Stimulated activated CD8-positive, alpha-beta memory T cell treated with anti-CD3 and anti-CD28 coated beads, Interleukin-12 subunit alpha, Interleukin-12 subunit beta, amount 100 ng/mL, for 1 hour (primary cell): ENCODE measurements around the gene HSF2.
"Not testable (repeated sequence)": the region's sequence is repeated elsewhere in the genome, so short reads cannot be mapped to it uniquely, and the experiment has no call there.

Source experiments
- DNase-seq: peaks from one replicate; pipeline ENCODE4 v3.0.0-alpha.2; 2020; ENCODE audit warnings: low read depth

HSF2 gene

DNA sequence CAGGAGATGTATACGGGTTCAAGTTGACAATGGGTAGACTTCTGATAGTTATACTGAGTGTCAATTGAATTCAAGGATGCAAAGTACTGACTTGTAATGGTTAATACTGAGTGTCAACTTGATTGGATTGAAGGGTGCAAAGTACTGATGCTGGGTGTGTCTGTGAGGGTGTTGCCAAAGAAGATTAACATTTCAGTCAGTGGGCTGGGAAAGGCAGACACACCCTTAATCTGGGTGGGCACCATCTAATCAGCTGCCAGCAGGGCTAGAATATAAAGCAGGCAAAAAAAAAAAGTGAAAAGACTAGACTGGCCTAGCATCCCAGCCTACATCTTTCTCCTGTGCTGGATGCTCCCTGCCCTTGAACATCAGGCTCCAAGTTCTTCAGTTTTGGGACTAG is 55.7 kb downstream of the HSF2 start:
- DNase-seq, result not testable (repeated sequence)

DNA sequence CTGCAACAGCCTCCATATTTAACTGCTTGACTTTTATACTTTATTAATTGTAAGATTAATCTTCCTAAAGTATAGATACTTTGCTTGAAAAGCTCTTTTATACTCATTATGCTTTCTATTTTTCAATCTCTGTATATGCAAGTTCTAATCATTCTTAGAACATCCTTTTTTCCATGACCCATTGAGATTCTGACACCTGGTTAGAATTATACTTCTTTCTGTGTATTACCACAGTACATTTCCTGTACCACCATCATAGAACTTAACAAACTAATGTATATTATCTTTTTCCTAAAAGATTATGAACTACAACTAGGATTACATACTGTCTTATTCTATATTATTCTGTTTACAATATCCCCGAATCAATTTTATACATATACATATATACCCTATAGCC is 58.6 kb downstream of the HSF2 start:
- DNase-seq, result no peak

DNA sequence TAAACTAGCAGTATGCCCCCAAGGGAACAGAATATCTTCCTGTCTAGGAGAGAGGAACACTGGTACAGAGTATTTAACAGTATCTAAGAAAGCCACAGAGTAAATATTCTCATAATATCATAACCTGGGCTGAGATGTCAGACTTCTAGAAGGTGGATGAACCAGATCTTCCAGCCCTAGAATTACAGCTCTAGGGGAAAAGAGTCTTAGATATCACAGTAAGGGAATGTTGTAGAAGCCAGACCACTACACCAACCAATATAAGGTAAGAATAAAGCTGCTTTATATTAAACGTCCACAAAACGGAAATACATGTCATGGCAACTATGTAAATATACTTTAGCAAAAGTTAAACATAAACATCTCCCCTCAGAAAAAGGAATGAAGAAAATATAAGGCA is 59.8 kb downstream of the HSF2 start:
- DNase-seq, result no peak

- DNase-seq, result not testable (repeated sequence)
Observed at GRCh38 chr6:122459865-122460416, 60.5 kb downstream of the HSF2 start.

GRCh38 chr6:122461885-122462284 is 62.4 kb downstream of the HSF2 start:
- DNase-seq, result no peak

DNA sequence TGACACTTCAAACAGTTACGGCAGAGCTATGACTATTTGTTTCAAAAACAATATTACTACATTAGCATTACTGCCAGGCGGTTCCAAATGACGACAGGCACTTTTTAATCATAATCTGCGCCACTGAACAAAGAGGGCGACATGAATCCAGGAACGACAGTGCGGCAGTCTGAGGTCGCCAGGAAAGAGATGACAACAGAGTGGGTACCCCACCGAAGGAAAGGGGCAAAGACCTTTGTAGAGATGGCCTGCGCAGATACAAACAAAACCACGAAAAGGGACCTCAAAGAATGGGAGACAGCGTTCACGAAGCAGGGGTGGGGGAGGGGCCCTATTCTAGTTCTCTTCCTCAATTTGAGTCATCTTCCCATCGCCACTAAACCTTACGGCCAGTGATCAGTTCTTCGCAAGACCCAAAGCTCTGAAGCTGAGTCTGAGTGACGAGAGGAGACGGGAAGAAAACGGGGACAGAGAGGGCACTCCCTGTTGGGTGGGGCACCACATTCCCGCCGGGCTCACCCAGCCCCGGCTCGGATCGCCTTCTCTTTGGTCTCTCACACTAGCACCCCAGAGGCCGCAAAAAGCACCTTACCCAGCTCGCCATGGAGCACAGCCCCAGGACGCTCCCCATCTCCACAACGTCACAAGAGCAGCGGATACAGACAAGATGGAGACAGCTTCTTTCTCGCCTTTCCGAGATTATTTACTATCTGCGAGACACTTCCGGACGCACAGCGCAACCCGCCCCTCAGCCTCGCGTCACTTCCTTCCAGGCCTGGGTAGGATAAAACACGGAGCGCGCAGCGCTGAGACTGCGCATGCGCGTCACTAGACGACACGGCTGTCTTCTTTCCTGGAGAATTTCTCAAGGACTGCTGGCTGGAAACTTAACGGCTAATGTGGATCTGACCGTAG is 71.9 kb downstream of the HSF2 start, which contains the start of gene SERINC1:
TSS of gene SERINC1 (minus strand) at position 701 of the 915 bp plus-strand sequence. CDS start at position 631, 70 bp downstream.
- peak; percentile 90 for DNase-seq

DNA sequence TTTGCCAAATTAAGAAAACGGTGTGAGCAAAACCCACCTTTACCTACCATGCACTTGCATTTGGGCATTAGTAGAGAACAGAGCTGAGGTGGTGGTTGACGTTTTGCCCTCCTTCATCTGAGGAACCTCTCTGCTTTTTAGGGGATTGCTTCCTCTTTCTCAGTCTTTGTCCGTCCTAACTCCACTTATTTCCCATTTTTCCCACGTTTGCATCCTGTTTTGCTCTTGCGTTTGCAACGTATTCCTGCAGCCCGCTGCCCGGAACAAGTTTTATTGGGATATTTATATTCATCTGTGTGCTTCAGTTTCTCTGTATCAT is 72.5 kb downstream of the HSF2 start:
- DNase-seq, result no peak

GRCh38 chr6:122476131-122476530 is 76.7 kb downstream of the HSF2 start:
- no peak for DNase-seq

GRCh38 chr6:122482750-122483080 is 83.3 kb downstream of the HSF2 start:
- no peak for DNase-seq
